ENCODE measurements around the gene ACAD10. TPM values are rescaled to one million over a fixed set of nuclear protein-coding genes. Genes with fewer than 3 reads are reported as not detected.
A peak's percentile ranks its signal among the peaks of the same experiment; 100 is the strongest.

The ACAD10 gene
- total and polyA plus RNA-seq, 2 of the 13 experiments (the other 11 are each of a cell fraction or from before 2014, with no cell fraction given): 15.2 to 16.3 TPM

DNA sequence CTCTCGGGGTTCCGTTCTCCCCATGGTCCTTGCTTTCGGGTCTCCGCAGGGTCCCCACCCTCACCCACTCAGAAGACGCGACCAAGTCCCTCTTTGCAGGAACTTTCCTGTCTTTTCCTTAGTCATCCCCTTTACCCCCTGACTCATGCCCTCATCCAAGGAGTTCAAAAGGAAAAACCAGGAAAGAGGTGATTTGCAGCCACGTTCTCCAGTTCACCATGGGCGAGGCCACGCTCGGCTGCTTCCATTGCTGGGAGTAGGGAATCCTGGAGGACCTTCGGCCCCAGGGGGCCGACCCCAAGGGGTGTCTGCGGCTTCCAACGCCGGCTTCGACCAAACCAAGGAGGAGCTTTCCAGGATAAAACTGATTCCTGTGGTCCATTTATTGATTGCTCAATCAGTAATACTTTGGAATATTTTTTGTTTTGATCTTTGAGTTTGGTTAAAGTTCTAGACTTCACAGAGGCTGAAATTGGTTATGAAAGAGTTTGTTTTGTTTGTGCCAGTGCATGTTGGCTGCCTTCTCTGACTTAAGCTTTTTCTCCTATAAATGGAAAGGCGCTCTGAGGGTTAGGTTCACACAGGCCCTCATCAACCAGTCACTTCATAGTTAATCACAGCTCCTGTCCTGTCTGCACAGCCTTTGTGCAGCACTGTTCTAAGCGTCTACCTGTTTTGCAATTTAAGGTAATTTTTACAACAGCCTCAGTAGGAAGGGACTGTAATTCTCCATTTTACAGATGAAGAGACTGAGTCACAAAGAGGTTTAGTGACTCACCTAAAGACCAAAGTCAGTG lies 81.7 kb downstream of the ACAD10 start (continued):
- TF ChIP-seq ZNF496 (CRISPR knock-in tag; IDR thresholded peaks at IDR 0.05; ENCODE audit: insufficient replicate concordance): no peak
- no peak for TF ChIP-seq PPARG (CRISPR knock-in tag; conservative IDR thresholded peaks at IDR 0.05)
- no peak for TF ChIP-seq ZSCAN22 (CRISPR knock-in tag; IDR thresholded peaks at IDR 0.05)
- TF ChIP-seq GFI1 (CRISPR knock-in tag; IDR thresholded peaks at IDR 0.05; ENCODE audit: borderline replicate concordance): 0 out of 2 replicates have a peak, but pooled peaks have one; percentile 12
- no peak for TF ChIP-seq AGO2 (optimal IDR thresholded peaks at IDR 0.05; ENCODE audit: low read depth, low read length)
- TF ChIP-seq SAP130 (CRISPR knock-in tag; IDR thresholded peaks at IDR 0.05; ENCODE audit: low read depth): no peak
- no peak for TF ChIP-seq KLF6 (CRISPR knock-in tag; IDR thresholded peaks at IDR 0.05)
- peak; percentile 69; the same call in 1 of the 2 replicates for TF ChIP-seq ZNF652 (CRISPR knock-in tag; IDR thresholded peaks at IDR 0.05; ENCODE audit: borderline replicate concordance, low read depth)
- TF ChIP-seq KLF12 (CRISPR knock-in tag; IDR thresholded peaks at IDR 0.05; ENCODE audit: borderline replicate concordance): 0 out of 2 replicates have a peak, but pooled peaks have one; percentile 34
- TF ChIP-seq GPN1 (CRISPR knock-in tag; IDR thresholded peaks at IDR 0.05; ENCODE audit: borderline replicate concordance): no peak
- peak; percentile 89 for TF ChIP-seq ZNF629 (CRISPR knock-in tag; conservative IDR thresholded peaks at IDR 0.05)
- TF ChIP-seq, protein P1, sequence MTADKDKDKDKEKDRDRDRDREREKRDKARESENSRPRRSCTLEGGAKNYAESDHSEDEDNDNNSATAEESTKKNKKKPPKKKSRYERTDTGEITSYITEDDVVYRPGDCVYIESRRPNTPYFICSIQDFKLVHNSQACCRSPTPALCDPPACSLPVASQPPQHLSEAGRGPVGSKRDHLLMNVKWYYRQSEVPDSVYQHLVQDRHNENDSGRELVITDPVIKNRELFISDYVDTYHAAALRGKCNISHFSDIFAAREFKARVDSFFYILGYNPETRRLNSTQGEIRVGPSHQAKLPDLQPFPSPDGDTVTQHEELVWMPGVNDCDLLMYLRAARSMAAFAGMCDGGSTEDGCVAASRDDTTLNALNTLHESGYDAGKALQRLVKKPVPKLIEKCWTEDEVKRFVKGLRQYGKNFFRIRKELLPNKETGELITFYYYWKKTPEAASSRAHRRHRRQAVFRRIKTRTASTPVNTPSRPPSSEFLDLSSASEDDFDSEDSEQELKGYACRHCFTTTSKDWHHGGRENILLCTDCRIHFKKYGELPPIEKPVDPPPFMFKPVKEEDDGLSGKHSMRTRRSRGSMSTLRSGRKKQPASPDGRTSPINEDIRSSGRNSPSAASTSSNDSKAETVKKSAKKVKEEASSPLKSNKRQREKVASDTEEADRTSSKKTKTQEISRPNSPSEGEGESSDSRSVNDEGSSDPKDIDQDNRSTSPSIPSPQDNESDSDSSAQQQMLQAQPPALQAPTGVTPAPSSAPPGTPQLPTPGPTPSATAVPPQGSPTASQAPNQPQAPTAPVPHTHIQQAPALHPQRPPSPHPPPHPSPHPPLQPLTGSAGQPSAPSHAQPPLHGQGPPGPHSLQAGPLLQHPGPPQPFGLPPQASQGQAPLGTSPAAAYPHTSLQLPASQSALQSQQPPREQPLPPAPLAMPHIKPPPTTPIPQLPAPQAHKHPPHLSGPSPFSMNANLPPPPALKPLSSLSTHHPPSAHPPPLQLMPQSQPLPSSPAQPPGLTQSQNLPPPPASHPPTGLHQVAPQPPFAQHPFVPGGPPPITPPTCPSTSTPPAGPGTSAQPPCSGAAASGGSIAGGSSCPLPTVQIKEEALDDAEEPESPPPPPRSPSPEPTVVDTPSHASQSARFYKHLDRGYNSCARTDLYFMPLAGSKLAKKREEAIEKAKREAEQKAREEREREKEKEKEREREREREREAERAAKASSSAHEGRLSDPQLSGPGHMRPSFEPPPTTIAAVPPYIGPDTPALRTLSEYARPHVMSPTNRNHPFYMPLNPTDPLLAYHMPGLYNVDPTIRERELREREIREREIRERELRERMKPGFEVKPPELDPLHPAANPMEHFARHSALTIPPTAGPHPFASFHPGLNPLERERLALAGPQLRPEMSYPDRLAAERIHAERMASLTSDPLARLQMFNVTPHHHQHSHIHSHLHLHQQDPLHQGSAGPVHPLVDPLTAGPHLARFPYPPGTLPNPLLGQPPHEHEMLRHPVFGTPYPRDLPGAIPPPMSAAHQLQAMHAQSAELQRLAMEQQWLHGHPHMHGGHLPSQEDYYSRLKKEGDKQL (CRISPR knock-in tag; IDR thresholded peaks at IDR 0.05; ENCODE audit: low read depth): no peak
- TF ChIP-seq ARID2 (CRISPR knock-in tag; IDR thresholded peaks at IDR 0.05; ENCODE audit: borderline replicate concordance): 0 out of 2 replicates have a peak, but pooled peaks have one; percentile 19
- TF ChIP-seq MYC (CRISPR knock-in tag; IDR thresholded peaks at IDR 0.05; ENCODE audit: borderline replicate concordance): 0 out of 2 replicates have a peak, but pooled peaks have one; percentile 43
- TF ChIP-seq, protein P2, sequence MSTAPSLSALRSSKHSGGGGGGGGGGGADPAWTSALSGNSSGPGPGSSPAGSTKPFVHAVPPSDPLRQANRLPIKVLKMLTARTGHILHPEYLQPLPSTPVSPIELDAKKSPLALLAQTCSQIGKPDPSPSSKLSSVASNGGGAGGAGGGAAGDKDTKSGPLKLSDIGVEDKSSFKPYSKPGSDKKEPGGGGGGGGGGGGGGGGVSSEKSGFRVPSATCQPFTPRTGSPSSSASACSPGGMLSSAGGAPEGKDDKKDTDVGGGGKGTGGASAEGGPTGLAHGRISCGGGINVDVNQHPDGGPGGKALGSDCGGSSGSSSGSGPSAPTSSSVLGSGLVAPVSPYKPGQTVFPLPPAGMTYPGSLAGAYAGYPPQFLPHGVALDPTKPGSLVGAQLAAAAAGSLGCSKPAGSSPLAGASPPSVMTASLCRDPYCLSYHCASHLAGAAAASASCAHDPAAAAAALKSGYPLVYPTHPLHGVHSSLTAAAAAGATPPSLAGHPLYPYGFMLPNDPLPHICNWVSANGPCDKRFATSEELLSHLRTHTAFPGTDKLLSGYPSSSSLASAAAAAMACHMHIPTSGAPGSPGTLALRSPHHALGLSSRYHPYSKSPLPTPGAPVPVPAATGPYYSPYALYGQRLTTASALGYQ (CRISPR knock-in tag; IDR thresholded peaks at IDR 0.05): no peak
- no peak for TF ChIP-seq ZNF329 (CRISPR knock-in tag; IDR thresholded peaks at IDR 0.05; ENCODE audit: low read depth)
- no peak for TF ChIP-seq NFYC (CRISPR knock-in tag; IDR thresholded peaks at IDR 0.05)
- no peak for TF ChIP-seq ZNF720 (CRISPR knock-in tag; IDR thresholded peaks at IDR 0.05)
- 0 out of 2 replicates have a peak, but pooled peaks have one; percentile 6 for TF ChIP-seq PAX8 (CRISPR knock-in tag; IDR thresholded peaks at IDR 0.05; ENCODE audit: borderline replicate concordance)
- no peak for TF ChIP-seq ZNF550 (CRISPR knock-in tag; IDR thresholded peaks at IDR 0.05; ENCODE audit: borderline replicate concordance)
- TF ChIP-seq RNF2 (conservative IDR thresholded peaks at IDR 0.05; ENCODE audit: low read depth): no peak
- no peak for TF ChIP-seq CENPT (CRISPR knock-in tag; IDR thresholded peaks at IDR 0.05; ENCODE audit: low read depth)
- 0 out of 2 replicates have a peak, but pooled peaks have one; percentile 35 for TF ChIP-seq ZNF703 (CRISPR knock-in tag; IDR thresholded peaks at IDR 0.05; ENCODE audit: borderline replicate concordance)
- no peak for TF ChIP-seq NFE2 (CRISPR knock-in tag; IDR thresholded peaks at IDR 0.05)

All from HepG2 (cell line).